Measurements from ENCODE around the gene VTCN1. TPM values are rescaled to one million over a fixed set of nuclear protein-coding genes. Genes with fewer than 3 reads are reported as not detected.

VTCN1 gene
- total and polyA plus RNA-seq, 2 of the 8 experiments (the other 6 are each of a cell fraction or from before 2014, with no cell fraction given), result 0.32 TPM; not detected in 1

DNA sequence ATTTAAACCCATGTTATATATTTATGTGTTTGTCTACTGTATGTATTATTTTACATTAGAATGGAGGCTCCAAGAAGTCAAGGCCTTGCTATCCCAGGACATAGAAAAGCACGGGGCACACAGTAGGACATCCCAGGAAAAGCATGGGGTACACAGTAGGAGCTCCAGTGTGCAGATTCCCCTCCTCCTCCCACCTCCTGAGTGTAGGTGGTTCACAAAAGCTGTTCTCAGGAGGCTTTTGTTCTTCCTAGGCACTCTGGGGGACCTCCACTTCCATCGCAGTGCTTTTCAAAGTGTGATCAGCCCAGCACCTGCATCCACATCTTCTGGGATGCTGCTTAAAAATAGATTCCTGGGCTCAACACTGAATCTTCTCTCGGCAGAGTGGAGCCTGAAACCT is 30.8 kb upstream of the VTCN1 start (continued):
- TF ChIP-seq, protein P1, sequence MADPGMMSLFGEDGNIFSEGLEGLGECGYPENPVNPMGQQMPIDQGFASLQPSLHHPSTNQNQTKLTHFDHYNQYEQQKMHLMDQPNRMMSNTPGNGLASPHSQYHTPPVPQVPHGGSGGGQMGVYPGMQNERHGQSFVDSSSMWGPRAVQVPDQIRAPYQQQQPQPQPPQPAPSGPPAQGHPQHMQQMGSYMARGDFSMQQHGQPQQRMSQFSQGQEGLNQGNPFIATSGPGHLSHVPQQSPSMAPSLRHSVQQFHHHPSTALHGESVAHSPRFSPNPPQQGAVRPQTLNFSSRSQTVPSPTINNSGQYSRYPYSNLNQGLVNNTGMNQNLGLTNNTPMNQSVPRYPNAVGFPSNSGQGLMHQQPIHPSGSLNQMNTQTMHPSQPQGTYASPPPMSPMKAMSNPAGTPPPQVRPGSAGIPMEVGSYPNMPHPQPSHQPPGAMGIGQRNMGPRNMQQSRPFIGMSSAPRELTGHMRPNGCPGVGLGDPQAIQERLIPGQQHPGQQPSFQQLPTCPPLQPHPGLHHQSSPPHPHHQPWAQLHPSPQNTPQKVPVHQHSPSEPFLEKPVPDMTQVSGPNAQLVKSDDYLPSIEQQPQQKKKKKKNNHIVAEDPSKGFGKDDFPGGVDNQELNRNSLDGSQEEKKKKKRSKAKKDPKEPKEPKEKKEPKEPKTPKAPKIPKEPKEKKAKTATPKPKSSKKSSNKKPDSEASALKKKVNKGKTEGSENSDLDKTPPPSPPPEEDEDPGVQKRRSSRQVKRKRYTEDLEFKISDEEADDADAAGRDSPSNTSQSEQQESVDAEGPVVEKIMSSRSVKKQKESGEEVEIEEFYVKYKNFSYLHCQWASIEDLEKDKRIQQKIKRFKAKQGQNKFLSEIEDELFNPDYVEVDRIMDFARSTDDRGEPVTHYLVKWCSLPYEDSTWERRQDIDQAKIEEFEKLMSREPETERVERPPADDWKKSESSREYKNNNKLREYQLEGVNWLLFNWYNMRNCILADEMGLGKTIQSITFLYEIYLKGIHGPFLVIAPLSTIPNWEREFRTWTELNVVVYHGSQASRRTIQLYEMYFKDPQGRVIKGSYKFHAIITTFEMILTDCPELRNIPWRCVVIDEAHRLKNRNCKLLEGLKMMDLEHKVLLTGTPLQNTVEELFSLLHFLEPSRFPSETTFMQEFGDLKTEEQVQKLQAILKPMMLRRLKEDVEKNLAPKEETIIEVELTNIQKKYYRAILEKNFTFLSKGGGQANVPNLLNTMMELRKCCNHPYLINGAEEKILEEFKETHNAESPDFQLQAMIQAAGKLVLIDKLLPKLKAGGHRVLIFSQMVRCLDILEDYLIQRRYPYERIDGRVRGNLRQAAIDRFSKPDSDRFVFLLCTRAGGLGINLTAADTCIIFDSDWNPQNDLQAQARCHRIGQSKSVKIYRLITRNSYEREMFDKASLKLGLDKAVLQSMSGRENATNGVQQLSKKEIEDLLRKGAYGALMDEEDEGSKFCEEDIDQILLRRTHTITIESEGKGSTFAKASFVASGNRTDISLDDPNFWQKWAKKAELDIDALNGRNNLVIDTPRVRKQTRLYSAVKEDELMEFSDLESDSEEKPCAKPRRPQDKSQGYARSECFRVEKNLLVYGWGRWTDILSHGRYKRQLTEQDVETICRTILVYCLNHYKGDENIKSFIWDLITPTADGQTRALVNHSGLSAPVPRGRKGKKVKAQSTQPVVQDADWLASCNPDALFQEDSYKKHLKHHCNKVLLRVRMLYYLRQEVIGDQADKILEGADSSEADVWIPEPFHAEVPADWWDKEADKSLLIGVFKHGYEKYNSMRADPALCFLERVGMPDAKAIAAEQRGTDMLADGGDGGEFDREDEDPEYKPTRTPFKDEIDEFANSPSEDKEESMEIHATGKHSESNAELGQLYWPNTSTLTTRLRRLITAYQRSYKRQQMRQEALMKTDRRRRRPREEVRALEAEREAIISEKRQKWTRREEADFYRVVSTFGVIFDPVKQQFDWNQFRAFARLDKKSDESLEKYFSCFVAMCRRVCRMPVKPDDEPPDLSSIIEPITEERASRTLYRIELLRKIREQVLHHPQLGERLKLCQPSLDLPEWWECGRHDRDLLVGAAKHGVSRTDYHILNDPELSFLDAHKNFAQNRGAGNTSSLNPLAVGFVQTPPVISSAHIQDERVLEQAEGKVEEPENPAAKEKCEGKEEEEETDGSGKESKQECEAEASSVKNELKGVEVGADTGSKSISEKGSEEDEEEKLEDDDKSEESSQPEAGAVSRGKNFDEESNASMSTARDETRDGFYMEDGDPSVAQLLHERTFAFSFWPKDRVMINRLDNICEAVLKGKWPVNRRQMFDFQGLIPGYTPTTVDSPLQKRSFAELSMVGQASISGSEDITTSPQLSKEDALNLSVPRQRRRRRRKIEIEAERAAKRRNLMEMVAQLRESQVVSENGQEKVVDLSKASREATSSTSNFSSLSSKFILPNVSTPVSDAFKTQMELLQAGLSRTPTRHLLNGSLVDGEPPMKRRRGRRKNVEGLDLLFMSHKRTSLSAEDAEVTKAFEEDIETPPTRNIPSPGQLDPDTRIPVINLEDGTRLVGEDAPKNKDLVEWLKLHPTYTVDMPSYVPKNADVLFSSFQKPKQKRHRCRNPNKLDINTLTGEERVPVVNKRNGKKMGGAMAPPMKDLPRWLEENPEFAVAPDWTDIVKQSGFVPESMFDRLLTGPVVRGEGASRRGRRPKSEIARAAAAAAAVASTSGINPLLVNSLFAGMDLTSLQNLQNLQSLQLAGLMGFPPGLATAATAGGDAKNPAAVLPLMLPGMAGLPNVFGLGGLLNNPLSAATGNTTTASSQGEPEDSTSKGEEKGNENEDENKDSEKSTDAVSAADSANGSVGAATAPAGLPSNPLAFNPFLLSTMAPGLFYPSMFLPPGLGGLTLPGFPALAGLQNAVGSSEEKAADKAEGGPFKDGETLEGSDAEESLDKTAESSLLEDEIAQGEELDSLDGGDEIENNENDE (IDR thresholded peaks at IDR 0.05; ENCODE audit: insufficient replicate concordance, low read length), result no peak

Data from H1 (cell line).